SK-MEL-5 (cell line): ENCODE results near the gene RBM18. TPM values are rescaled to one million over a fixed set of nuclear protein-coding genes. Genes with fewer than 3 reads are reported as not detected.

Experiments used
- DNase-seq: peaks from one replicate; pipeline ENCODE4 v3.0.0-alpha.2; 2016; ENCODE audit warnings: low read depth, low spot score
- in situ Hi-C: cut with HindIII; loops from 2 replicates; pipeline ENCODE4 v1.10.0; 2016; ENCODE audit warnings: low sequenced_read_pairs, high pct_unique_total_duplicates, low pct_unique_long_range_greater_than_20kb
- polyA plus RNA-seq, 2 experiments: library from polyadenylated mRNA; depleted of rRNA; stranded (reverse); fragments of >200 nt; gene quantifications; 2 replicates each; pipeline ENCODE4 v1.2.3, GENCODE V29; 2015
- total RNA-seq: library from RNA; depleted of rRNA; stranded (reverse); fragments of >200 nt; shearing (Covaris generic); gene quantifications from 2 replicates; pipeline ENCODE4 v1.2.3, GENCODE V29; 2014; rRNA removed

Gene RBM18
- 18.0 and 22.5 TPM in 2 replicates for total RNA-seq
- polyA plus RNA-seq (2015; cell fraction: cytosol; rRNA removed): 19.0 and 26.5 TPM in 2 replicates
- polyA plus RNA-seq (2015; cell fraction: nucleus; rRNA removed): 19.2 and 22.1 TPM in 2 replicates

- in situ Hi-C loops: no loop called here
- peak; percentile 89 for DNase-seq
Observed at GRCh38 chr9:122264360-122265148, at the start of gene RBM18, which contains the start of gene MRRF. TSS of gene RBM18 (minus strand) at chr9:122264840. CDS start at chr9:122261492, 3,348 bp downstream. TSS of gene MRRF (plus strand) at chr9:122264882. CDS start at chr9:122270892, 6,010 bp downstream.

GRCh38 chr9:122314165-122314564 lies 49.5 kb upstream of the RBM18 start:
- no peak for DNase-seq
- in situ Hi-C loops: no loop called here

GRCh38 chr9:122309861-122310260 lies 45.2 kb upstream of the RBM18 start:
- no peak for DNase-seq
- in situ Hi-C loops: no loop called here

DNA sequence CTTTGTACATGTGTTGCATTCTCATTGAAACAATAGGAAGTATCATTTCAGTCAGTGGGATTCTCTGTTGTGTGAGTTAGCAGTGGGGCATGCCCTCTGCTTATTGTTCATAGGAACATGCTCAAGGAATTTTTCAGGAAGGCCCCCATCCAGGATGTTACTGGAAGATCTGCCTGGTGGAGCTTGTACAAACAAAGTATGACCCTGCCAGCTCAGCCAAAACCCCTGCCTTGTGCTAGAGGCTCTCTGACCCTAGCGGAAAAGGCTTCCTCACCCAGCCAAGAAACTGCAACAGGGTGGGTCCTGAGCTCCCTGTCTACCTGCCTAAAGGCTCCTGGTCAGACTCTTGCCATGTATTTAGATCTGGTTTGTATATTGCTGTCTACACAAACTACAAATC lies 43.3 kb upstream of the RBM18 start:
- in situ Hi-C loops: no loop called here
- no peak for DNase-seq

- no peak for DNase-seq
- in situ Hi-C loops: no loop called here
Observed at GRCh38 chr9:122307061-122307460, 42.4 kb upstream of the RBM18 start.

DNA sequence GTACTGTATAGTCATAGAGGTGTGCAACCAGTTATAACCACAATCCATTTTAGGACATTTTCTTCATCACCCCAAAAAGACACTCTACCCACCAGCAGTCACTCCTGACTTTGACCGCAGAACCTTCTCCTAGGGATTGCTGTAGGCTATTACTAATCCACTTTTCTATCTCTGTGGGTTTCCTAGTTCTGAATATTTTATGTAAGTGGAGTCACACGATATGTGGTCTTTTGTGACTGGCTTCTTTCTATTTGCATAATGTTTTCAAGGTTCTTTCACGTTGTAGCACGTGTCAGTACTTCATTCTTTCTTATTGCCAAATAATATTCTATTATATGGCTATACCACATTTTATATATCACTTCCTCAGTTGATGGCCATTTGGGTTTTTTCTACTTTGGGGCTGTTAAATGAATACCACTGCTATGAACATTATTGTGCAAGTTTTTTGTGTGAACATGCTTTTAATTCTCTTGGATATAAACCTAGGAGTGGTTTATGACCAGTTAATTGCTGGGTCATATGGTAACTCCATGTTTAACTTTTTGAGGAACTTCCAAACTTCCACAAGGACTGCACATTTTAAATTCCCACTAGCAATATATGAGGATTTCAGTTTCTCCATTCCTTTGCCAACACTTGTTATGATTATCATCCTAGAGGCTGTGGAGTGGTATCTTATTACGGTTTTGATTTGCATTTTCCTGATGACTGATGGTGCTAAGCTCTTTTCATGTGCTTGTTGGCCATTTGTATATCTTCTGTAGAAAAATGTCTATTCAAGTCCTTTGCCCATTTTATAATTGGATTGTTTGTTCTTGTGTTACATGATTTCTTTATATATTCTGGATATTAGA lies 37.8 kb upstream of the RBM18 start:
- DNase-seq: no peak
- in situ Hi-C loops: no loop called here

DNA sequence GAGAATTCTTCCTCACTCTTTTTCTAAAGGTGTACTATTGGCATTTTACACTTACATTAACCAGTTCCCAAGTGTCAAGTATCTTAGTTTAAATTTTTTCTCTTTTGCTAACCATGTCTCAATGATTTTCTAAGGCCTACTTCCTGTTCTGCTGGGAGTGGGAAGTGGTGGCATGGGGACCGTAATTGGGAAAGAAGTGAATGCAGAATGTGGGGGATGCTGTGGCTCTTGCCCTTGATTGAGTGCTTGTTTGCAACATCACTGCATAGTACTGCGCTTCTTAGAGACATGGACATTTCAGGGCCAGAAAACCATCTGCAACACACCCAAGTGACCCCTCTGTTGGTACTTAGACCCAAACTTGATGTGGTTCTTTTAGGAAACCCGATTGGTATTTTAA lies 32.9 kb upstream of the RBM18 start:
- no peak for DNase-seq
- in situ Hi-C loops: no loop called here

DNA sequence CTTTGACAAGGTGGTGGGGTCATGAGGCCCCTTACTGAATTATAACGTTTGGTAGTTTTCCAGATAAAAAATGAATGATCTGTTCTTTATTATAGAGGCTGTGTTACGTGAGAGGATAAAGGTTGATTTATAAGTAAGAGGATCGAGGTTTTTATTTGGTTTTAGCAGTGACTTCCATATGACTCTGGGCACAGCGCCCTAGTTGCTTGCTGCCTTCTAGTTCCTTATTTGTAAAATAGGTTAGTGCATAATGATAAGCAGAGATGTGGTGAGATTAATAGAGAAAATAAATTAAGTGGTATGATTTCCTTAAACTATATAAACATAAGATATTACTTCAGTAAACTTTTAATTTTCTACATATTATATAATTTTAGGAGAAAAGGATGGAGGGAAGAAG lies 29.9 kb upstream of the RBM18 start:
- in situ Hi-C loops: no loop called here
- DNase-seq: no peak

DNA sequence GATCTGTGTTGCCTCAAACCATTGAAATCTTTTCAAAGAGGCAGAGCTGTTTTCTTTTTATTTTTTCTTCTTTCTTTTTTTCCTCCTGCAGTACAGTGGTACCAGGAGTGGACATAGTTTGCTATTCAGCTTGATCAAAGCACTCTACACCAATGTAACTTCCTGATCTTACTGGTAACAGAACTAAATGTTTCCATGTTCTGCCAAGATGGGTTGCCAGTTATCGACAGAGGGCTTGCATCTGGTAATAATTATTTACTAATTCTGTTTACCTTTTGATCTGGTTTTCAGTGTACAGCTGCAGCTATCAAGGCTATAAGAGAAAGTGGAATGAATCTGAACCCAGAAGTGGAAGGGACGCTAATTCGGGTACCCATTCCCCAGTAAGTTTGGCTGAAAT lies 26.8 kb upstream of the RBM18 start:
- in situ Hi-C loops: no loop called here
- DNase-seq: no peak

DNA sequence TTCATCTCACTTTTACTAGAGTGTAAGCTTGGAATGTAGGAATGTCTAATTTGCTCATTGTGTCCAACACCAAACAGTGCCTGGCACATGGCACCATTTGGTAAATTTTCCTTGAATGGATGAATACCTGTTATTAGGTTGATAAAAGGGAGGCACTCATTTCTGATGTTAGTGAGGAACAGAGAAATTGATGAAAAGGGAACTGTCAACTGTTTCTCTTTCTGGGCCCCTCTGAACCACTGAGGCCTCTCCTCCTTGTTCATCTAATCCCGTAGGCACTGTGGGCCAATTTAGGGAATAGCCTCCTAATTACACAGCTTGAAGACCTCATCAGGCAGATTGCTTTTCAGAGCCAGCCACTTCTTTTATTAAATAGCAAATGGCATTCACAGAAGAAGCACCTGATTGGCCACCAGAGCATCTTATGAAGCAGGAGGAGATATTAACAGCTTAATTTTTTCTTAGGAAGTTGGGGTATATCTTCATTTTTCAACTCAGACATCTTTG lies 22.6 kb upstream of the RBM18 start:
- in situ Hi-C loops: no loop called here
- DNase-seq: no peak

DNA sequence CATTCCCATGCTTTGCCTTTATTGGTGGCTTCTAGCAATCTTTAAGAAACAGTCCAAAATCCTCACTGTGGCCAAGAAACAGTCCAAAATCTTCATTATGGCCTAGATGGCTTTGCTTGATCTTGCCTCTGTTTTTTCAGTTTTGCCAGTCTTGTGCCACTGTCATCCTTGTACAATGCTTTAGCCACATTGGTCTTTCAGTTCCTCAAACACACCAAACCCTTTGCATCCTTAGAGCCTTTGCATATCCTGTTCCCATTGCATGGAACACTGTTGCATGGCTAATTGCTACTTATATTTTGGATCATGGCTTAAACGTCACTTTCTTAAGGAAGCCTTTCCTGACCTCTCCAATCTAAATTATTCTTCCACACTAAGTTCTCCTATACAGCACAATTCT lies 22.1 kb upstream of the RBM18 start:
- no peak for DNase-seq
- in situ Hi-C loops: no loop called here

DNA sequence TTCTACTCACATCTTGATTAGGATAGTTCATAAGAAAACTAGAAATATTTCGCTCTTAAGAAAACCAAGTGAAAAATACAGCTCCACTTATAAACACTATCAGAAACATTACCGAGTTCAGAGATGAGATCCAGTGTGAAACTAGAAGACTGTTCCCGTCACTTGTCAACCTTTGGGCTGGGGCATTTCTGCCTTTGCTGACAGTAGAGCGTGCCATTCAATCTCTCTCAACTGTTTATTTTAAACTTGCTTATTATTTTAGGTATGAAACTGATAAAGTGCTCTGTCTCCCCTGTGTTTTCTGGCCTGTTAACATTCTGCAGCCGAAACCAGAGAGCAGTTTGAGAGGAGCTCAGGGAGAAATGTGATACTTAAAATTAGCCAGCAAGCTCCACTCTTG lies 16.7 kb upstream of the RBM18 start:
- in situ Hi-C loops: no loop called here
- DNase-seq: no peak

- in situ Hi-C loops: no loop called here
- no peak for DNase-seq
Observed at GRCh38 chr9:122277285-122277897, 12.8 kb upstream of the RBM18 start.

- in situ Hi-C loops: no loop called here
- DNase-seq: no peak
Observed at GRCh38 chr9:122276096-122276495, 11.5 kb upstream of the RBM18 start.

GRCh38 chr9:122274055-122274454 lies 9.4 kb upstream of the RBM18 start:
- no peak for DNase-seq
- in situ Hi-C loops: no loop called here

- DNase-seq: no peak
- in situ Hi-C loops: no loop called here
Observed at GRCh38 chr9:122268041-122268814, 3.6 kb upstream of the RBM18 start.

- in situ Hi-C loops: no loop called here
- no peak for DNase-seq
Observed at GRCh38 chr9:122265149-122265915, 692 bp upstream of the RBM18 start.
